IMR-90 (cell line): ENCODE measurements around the gene ARHGEF9. TPM values are rescaled to one million over a fixed set of nuclear protein-coding genes. Genes with fewer than 3 reads are reported as not detected.

Experiments
- ATAC-seq: fragments of 200-7000 bp; cut with Tn5 transposase; 2 replicates; pipeline ENCODE4 v1.9.1; 2020; ENCODE audit warnings: low read depth, mild to moderate bottlenecking, moderate library complexity
- BruUV-seq: library from RNA; stranded (reverse); fragments of 400-500 nt; replicated peaks from 2 replicates; lab custom pipeline; 2021; lab: Mats Ljungman, UMichigan
- CTCF ChIA-PET: fragments of 300-600 bp; formaldehyde crosslinking; extraction: SDS; loops from one replicate; lab custom pipeline; 2021; ENCODE audit warnings: antibody characterized with exemption; lab: Yijun Ruan, JAX
- POLR2A ChIA-PET: fragments of 300-600 bp; sonication (Branson Sonifier 250); formaldehyde crosslinking; loops from one replicate; lab custom pipeline; 2022; ENCODE audit warnings: antibody characterized with exemption; ENCODE audit not compliant: unreplicated experiment; lab: Charles Lee
- DNase-seq: peaks from one replicate; pipeline ENCODE4 v3.0.0; 2013
- H2AFZ ChIP-seq: replicated peaks from 2 replicates; pipeline ENCODE3; 2013; ENCODE audit warnings: low read length, mild to moderate bottlenecking; ENCODE audit not compliant: poor library complexity
- H2AK5ac ChIP-seq: 2 replicates; pipeline ENCODE4 v1.6.1; 2013; ENCODE audit warnings: low read depth, low read length, inconsistent platforms
- H2AK9ac ChIP-seq: replicated peaks from 2 replicates; pipeline ENCODE3; 2013; ENCODE audit warnings: mild to moderate bottlenecking, low read depth, low read length, moderate library complexity; ENCODE audit not compliant: poor library complexity
- H2BK120ac ChIP-seq: 2 replicates; pipeline ENCODE4 v1.6.1; 2013; ENCODE audit warnings: low read depth, low read length, inconsistent platforms
- H2BK15ac ChIP-seq: 3 replicates; pipeline ENCODE4 v1.6.1; 2013; ENCODE audit warnings: low read depth, low read length, inconsistent platforms
- H2BK20ac ChIP-seq: 2 replicates; pipeline ENCODE4 v1.6.1; 2013; ENCODE audit warnings: low read depth, mild to moderate bottlenecking, inconsistent platforms, low read length, moderate library complexity
- H2BK5ac ChIP-seq: 2 replicates; pipeline ENCODE4 v1.6.1; 2013; ENCODE audit warnings: mild to moderate bottlenecking, low read depth, low read length, inconsistent platforms; ENCODE audit not compliant: poor library complexity, severe bottlenecking
- H3K14ac ChIP-seq: replicated peaks from 2 replicates; pipeline ENCODE4 v1.6.1; 2013; ENCODE audit warnings: low read depth, low read length, inconsistent platforms
- H3K18ac ChIP-seq: 2 replicates; pipeline ENCODE4 v1.6.1; 2013; ENCODE audit warnings: low read depth, low read length, control low read depth
- H3K23ac ChIP-seq: 2 replicates; pipeline ENCODE4 v1.6.1; 2013; ENCODE audit warnings: low read depth, low read length, inconsistent platforms
- H3K27ac ChIP-seq: 2 replicates; pipeline ENCODE4 v1.5.1; 2013; ENCODE audit warnings: mild to moderate bottlenecking, control low read depth, low read length; ENCODE audit not compliant: insufficient read depth
- H3K27me3 ChIP-seq: 2 replicates; pipeline ENCODE4 v1.6.1; 2013; ENCODE audit warnings: low read length; ENCODE audit not compliant: control insufficient read depth, insufficient read depth
- H3K36me3 ChIP-seq: 2 replicates; pipeline ENCODE4 v1.6.1; 2013; ENCODE audit warnings: low read length, mixed read lengths; ENCODE audit not compliant: control insufficient read depth, insufficient read depth
- H3K4ac ChIP-seq: 2 replicates; pipeline ENCODE4 v1.6.1; 2013; ENCODE audit warnings: low read depth, low read length, inconsistent platforms
- H3K4me1 ChIP-seq: 2 replicates; pipeline ENCODE4 v1.6.1; 2013; ENCODE audit warnings: low read length, mixed read lengths; ENCODE audit not compliant: control insufficient read depth, insufficient read depth
- H3K4me2 ChIP-seq: 2 replicates; pipeline ENCODE4 v1.6.1; 2013; ENCODE audit warnings: low read depth, mild to moderate bottlenecking, control low read depth, low read length, moderate library complexity
- H3K4me3 ChIP-seq: 2 replicates; pipeline ENCODE4 v1.5.1; 2013; ENCODE audit warnings: low read depth, mild to moderate bottlenecking, control low read depth, low read length, moderate library complexity; ENCODE audit not compliant: insufficient read depth
- H3K56ac ChIP-seq: 2 replicates; pipeline ENCODE4 v1.6.1; 2013; ENCODE audit warnings: low read length, inconsistent platforms; ENCODE audit not compliant: insufficient read depth; ENCODE audit errors: extremely low read depth
- H3K79me1 ChIP-seq, 2 experiments: 2 replicates each; pipeline ENCODE4 v1.6.1; 2013; ENCODE audit warnings: low read length in 2 of 2, inconsistent platforms in 1 of 2, low read depth in 1 of 2
- H3K9ac ChIP-seq: 2 replicates; pipeline ENCODE4 v1.6.1; 2013; ENCODE audit warnings: low read depth, low read length, control low read depth
- H3K9me1 ChIP-seq: 2 replicates; pipeline ENCODE4 v1.6.1; 2013; ENCODE audit warnings: low read length, inconsistent platforms; ENCODE audit not compliant: insufficient read depth
- H3K9me3 ChIP-seq: 2 replicates; pipeline ENCODE4 v1.6.1; 2013; ENCODE audit warnings: low read length; ENCODE audit not compliant: control insufficient read depth, insufficient read depth
- H4K20me1 ChIP-seq: 2 replicates; pipeline ENCODE4 v1.6.1; 2013; ENCODE audit warnings: low read length, inconsistent platforms; ENCODE audit not compliant: insufficient read depth
- H4K5ac ChIP-seq: 2 replicates; pipeline ENCODE4 v1.6.1; 2013; ENCODE audit warnings: mild to moderate bottlenecking, low read depth, low read length, control low read depth
- H4K8ac ChIP-seq, 2 experiments: 2 replicates each; pipeline ENCODE4 v1.6.1; 2013; ENCODE audit warnings: low read depth in 2 of 2, low read length in 2 of 2, control low read depth in 1 of 2, inconsistent platforms in 1 of 2
- H4K91ac ChIP-seq: 2 replicates; pipeline ENCODE4 v1.6.1; 2013; ENCODE audit warnings: low read depth, low read length, inconsistent platforms; ENCODE audit not compliant: insufficient read depth
- CEBPB ChIP-seq: IDR thresholded peaks from 2 replicates; pipeline ENCODE4 v1.6.1; 2012; ENCODE audit warnings: low read depth, low read length, improper control_type of control experiment
- ELK1 ChIP-seq: fragments of 150-350 bp; IDR thresholded peaks from 2 replicates; pipeline ENCODE4 v1.6.1; 2016; ENCODE audit warnings: low read depth, mild to moderate bottlenecking, low read length, moderate library complexity, borderline replicate concordance
- FOS ChIP-seq: fragments of 150-350 bp; IDR thresholded peaks from 2 replicates; pipeline ENCODE4 v1.6.1; 2016; ENCODE audit warnings: low read depth, low read length
- MAZ ChIP-seq: IDR thresholded peaks from 2 replicates; pipeline ENCODE4 v1.6.1; 2012; ENCODE audit warnings: low read depth, mild to moderate bottlenecking, low read length, improper control_type of control experiment, moderate library complexity, borderline replicate concordance
- NFE2L2 ChIP-seq: fragments of 150-350 bp; IDR thresholded peaks from 2 replicates; pipeline ENCODE4 v1.6.1; 2016; ENCODE audit warnings: low read depth, mild to moderate bottlenecking, low read length
- POLR2A ChIP-seq: IDR thresholded peaks from 2 replicates; pipeline ENCODE4 v1.6.1; 2012; ENCODE audit warnings: mild to moderate bottlenecking, low read depth, low read length
- RAD21 ChIP-seq: IDR thresholded peaks from 2 replicates; pipeline ENCODE4 v1.6.1; 2012; ENCODE audit warnings: low read length, improper control_type of control experiment
- RCOR1 ChIP-seq: IDR thresholded peaks from 2 replicates; pipeline ENCODE4 v1.6.1; 2012; ENCODE audit warnings: mild to moderate bottlenecking, low read length, improper control_type of control experiment; ENCODE audit not compliant: insufficient replicate concordance
- RFX5 ChIP-seq: IDR thresholded peaks from 2 replicates; pipeline ENCODE4 v1.8.0; 2012; ENCODE audit warnings: low read depth, mild to moderate bottlenecking, low read length, moderate library complexity
- dilution Hi-C: fragments of 300-500 bp; cut with HindIII; formaldehyde crosslinking; loops from one replicate; pipeline ENCODE4 v1.14.3; 2018; ENCODE audit warnings: low sequenced_read_pairs; ENCODE audit not compliant: unreplicated experiment
- in situ Hi-C: fragments of 300-500 bp; cut with MboI; formaldehyde crosslinking; loops from 3 replicates; pipeline ENCODE4 v1.14.3; 2019; ENCODE audit warnings: low sequenced_read_pairs, inconsistent platforms, mixed read lengths
- intact Hi-C: fragments of 100-400 bp; cut with micrococcal nuclease; formaldehyde crosslinking; loops from 2 replicates; pipeline ENCODE4 v1.10.0; 2022
- polyA plus RNA-seq, 3 experiments: library from polyadenylated mRNA; depleted of rRNA; stranded (reverse); fragments of >200 nt; gene quantifications; 2 replicates each; pipeline ENCODE4 v1.2.3, GENCODE V29; 2012; ENCODE audit warnings: low replicate concordance in 1 of 3
- total RNA-seq: library from RNA; depleted of rRNA; stranded (reverse); fragments of >200 nt; gene quantifications from 2 replicates; pipeline ENCODE4 v1.2.3, GENCODE V29; 2012
- TF ChIP-seq, protein P1 (sequence below): fragments of 150-350 bp; IDR thresholded peaks from 2 replicates; pipeline ENCODE4 v1.6.1; 2017; ENCODE audit warnings: mild to moderate bottlenecking, antibody characterized with exemption, low read length, low read depth

Gene ARHGEF9
- total and polyA plus RNA-seq, 2 of the 4 experiments (the other 2 are of a cell fraction): 7.1 to 11.8 TPM

GRCh38 chrX:63739885-63740284 is 45.1 kb downstream of the ARHGEF9 start:
- intact Hi-C loops (loop anchor here (10.0 kb wide), 1 partner anchor 85 kb away; no protein-coding TSS in a partner anchor), dilution Hi-C loops (no loop called here), in situ Hi-C loops (no loop called here)
- H3K4ac ChIP-seq: no peak overlapping the region
- no peak overlapping the region for H2BK5ac ChIP-seq
- ATAC-seq (no peak), DNase-seq (no peak)
- H4K20me1 ChIP-seq: no peaks in the 10 kb centered on the region
- no TSS peak for BruUV-seq
- no peak overlapping the region for H3K4me3 ChIP-seq
- H3K9me3 ChIP-seq: no peaks in the 10 kb centered on the region
- H3K9me1 ChIP-seq: no peaks in the 10 kb centered on the region
- no peak overlapping the region for H4K91ac ChIP-seq
- no peak overlapping the region for H2BK15ac ChIP-seq
- no peak overlapping the region for H3K4me2 ChIP-seq
- no peak overlapping the region for H3K9ac ChIP-seq
- no peak overlapping the region for H4K8ac ChIP-seq
- H3K79me1 ChIP-seq: no peaks in the 10 kb centered on the region
- no peak overlapping the region for H3K23ac ChIP-seq
- CTCF ChIA-PET: no interaction called here
- no peak overlapping the region for H2BK120ac ChIP-seq
- POLR2A ChIA-PET: no interaction called here
- H3K27ac ChIP-seq: no peak overlapping the region
- H3K4me1 ChIP-seq: peaks cover 2% of the 10 kb centered on the region; the same call in 1 of the 2 replicates
- H3K56ac ChIP-seq: no peak overlapping the region
- H3K14ac ChIP-seq: no peak overlapping the region
- no peak for TF ChIP-seq CEBPB
- TF ChIP-seq RCOR1: no peak
- TF ChIP-seq RFX5: no peak
- TF ChIP-seq NFE2L2: no peak
- TF ChIP-seq MAZ: no peak
- TF ChIP-seq ELK1: no peak
- TF ChIP-seq RAD21: no peak
- TF ChIP-seq, protein P1, sequence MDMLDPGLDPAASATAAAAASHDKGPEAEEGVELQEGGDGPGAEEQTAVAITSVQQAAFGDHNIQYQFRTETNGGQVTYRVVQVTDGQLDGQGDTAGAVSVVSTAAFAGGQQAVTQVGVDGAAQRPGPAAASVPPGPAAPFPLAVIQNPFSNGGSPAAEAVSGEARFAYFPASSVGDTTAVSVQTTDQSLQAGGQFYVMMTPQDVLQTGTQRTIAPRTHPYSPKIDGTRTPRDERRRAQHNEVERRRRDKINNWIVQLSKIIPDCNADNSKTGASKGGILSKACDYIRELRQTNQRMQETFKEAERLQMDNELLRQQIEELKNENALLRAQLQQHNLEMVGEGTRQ: no peak
- no peak for TF ChIP-seq POLR2A
- no peak for TF ChIP-seq FOS
- no peak overlapping the region for H2BK20ac ChIP-seq
- peaks cover 3% of the 10 kb centered on the region; the same call in 1 of the 2 replicates for H3K27me3 ChIP-seq
- H2AK9ac ChIP-seq: no peak overlapping the region
- no peaks in the 10 kb centered on the region for H3K36me3 ChIP-seq
- no peak overlapping the region for H2AFZ ChIP-seq
- no peak overlapping the region for H4K5ac ChIP-seq
- no peak overlapping the region for H2AK5ac ChIP-seq
- no peak overlapping the region for H3K18ac ChIP-seq
